HG03558 (cell line): ENCODE measurements around the gene ADAM12.
"Not testable (repeated sequence)": the region's sequence is repeated elsewhere in the genome, so short reads cannot be mapped to it uniquely, and the experiment has no call there.

Experiments used
- ATAC-seq: cut with Tn5 transposase; IDR thresholded peaks from one replicate; pipeline ENCODE4 v1.9.1; 2021; ENCODE audit warnings: moderate number of reproducible peaks; ENCODE audit not compliant: unreplicated experiment; ENCODE audit errors: extremely low read depth

The ADAM12 gene

DNA sequence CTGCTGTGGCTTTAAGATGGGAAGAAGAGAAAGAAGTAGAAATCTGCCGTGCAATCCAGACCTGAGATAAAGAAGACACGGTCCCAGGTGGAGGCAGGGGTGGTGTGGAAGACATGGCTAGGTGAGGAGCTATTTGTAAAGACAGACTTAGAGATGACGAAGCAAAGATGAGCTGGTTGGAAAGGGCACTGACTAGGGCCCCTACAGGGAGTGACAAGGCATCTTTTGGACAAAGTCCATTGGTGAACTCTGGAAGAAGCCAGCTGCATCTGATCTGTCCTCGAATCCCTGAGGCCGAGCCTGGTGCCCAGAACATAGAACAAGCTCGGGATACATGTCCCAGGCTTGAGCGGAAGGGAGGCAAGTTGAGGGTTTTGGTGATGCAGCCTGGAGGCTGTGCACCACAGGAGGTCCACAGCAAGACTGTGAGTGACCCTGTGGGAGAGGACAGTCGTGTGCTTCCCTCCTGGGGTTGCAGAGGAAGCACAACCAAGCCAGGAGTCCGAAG is 191.2 kb downstream of the ADAM12 start:
- ATAC-seq = no peak

GRCh38 chr10:126196281-126196680 is 192.0 kb downstream of the ADAM12 start:
- ATAC-seq = no peak

- ATAC-seq = no peak
These were observed 197.1 kb downstream of the ADAM12 start for GRCh38 chr10:126191192-126191591.

DNA sequence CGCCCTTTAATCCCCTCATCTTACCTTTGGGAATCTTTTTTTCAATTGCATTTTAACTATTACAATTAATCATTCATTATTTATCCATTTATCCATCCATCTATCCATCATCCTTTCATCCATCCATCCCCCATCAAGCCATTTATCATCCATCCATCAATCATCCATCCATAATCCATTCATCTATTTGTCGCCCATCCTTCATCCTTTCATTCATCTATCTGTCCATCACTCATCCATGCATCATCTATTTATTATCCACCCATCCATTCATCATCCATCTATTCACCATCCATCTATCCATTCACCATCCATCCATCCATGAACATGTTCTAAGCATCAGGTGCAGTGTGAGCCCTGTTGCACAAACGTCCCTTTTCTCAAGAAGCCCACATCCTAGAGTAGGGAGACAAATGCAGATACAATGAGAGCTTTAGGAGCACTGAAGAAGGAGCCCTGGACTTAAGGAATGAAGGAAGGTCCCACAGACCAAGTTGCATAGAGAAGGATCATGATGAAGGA is 199.5 kb downstream of the ADAM12 start:
- ATAC-seq = no peak

DNA sequence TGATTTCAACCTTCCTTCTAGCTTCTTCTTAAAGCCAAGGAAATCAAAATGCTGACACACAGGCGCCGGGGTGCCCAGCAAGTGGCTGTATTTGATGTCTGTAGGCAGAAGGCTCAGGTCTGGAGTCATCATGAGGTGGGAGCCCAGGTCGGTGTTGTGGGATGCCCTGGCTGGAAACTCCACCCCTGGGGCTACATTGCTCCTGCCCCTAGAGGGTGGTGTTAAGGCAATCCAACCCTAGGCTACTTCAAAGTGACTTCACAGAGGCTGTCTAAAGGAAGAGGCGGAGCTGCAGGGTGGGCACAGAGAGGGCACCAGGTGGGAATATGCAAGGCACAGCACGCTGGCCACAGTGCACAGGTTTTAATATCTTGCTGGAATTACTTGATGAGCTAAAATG is 200.9 kb downstream of the ADAM12 start:
- ATAC-seq = no peak

- no peak for ATAC-seq
These were observed 201.5 kb downstream of the ADAM12 start for GRCh38 chr10:126186766-126187165.

GRCh38 chr10:126185676-126186447 is 202.4 kb downstream of the ADAM12 start:
- no peak for ATAC-seq

DNA sequence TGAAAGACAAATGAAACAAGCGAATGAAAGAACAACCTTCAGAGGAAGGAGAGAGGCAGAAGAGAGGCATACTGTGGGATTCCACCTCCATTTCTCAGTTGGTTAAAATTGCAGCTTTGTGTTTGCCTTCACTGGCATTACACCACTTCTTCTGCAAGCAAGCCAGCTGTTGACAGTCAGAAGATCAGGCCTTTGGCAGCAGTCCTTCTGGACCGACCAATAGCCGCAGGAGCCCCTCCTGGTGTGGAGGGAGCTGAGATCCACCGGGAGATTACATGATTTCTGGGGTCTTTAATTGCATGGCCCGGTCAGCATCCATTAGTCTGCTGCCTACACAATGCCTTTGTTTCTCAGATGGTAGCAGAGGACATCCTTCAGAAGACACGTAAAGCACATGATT is 206.7 kb downstream of the ADAM12 start:
- ATAC-seq = no peak

- ATAC-seq = no peak
These were observed 208.6 kb downstream of the ADAM12 start for GRCh38 chr10:126179637-126180036.

- ATAC-seq = no peak
These were observed 210.8 kb downstream of the ADAM12 start for GRCh38 chr10:126177417-126178030.

DNA sequence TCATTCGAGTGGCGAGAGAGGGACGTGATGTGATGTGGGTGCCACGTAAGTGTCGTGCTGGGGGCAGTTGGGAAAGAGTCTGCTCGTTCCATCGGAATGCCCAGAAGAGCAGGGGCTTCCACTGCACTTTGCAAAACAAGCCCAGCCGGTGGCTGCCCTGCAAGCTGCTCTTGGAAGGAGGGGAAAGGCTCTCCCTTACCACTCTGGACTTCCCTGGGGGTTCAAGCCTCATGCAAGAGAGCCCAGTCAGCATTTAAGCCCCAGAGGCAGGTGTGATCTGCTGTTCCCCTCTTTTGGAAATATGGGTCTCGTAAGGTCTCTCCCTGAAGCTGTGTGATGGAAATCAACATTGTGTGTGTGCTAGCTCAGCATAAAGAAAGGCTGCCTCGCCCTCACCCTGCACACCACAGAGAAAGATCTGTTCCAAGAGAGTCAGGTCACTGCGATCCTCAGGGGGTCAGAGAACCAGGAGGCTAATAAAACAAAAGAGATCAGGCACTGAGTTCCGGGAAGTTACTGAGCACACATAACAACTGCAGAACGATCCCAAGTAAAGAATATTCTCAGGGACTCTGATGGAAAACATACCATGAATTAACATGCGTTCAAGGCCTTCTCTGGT is 212.5 kb downstream of the ADAM12 start:
- ATAC-seq = no peak

- not testable (repeated sequence) for ATAC-seq
These were observed 215.5 kb downstream of the ADAM12 start for GRCh38 chr10:126172755-126173154.

DNA sequence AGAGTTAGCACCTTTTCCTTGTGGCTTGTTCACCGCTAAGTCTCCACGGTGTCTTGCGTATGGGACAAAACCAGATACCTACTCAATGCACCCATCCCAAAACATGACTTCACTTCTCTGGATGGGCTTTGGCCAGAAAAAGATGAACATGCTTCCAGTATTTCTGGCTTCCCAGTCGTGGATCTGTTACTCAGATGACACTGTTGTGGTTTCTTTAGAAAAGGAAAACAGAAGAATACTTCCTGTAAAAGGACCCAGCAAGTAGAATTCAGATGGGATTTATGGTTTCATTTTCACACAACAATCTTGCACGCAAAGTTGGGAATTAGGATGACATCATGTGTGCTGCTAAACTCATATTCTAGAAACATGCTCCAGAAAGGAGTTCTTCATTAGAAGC is 216.7 kb downstream of the ADAM12 start:
- ATAC-seq = no peak

DNA sequence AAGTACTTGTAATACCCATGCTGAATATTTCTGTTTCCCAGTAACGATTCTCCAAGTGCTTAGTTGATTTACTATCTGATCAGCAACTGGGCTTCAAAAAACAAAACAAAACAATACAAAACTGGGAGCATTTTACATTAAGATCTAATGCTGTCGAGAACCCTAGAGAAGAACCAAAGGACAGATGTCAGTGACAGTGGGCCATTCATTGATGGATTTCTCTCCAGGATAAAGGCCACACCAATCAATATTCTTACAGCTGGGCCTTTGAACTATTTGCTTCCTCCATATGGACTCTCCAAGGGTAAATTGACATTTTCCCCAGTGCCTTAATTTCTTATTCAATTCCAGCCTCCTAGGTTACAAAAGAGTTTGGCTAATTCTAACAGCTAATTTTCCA is 217.5 kb downstream of the ADAM12 start:
- no peak for ATAC-seq

DNA sequence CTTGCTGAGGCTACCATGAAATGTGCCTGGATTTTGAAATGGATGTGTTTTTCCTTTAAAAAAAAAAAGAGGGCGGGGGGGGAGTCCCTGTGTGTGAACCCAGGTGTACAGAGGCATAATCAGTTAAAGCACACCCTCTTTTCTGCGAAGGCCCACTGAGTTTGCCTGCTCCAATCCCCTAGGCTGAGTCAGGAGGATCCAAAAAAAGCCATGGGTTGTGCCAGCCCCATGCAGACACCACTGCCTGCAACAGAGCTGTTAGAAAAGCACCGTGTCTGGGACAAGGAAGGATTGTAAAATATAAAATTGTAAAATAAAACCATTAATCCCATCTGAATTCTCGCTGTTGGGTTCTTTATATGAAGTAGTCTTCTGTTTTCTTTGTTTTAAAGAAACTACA is 217.9 kb downstream of the ADAM12 start:
- no peak for ATAC-seq

- no peak for ATAC-seq
These were observed 218.4 kb downstream of the ADAM12 start for GRCh38 chr10:126169899-126170298.

DNA sequence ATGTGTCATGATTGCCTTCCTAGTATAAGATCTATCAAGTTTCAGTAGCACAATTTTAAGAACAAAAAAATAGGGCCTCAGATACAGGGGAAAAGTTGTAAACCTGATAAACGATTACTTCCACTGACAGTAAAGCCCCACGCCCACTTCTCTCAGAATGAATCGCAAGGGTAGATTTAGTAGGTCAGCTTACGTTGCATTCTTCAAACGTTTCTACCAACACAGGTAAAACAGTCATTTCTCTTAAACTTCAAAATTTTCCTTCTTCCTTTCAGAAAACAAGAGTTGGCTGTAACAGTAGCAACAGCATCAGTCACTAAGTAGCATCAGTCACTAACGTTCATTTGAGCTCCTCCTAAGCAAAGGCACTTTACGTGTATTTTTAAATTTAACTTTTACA is 221.5 kb downstream of the ADAM12 start:
- no peak for ATAC-seq

GRCh38 chr10:126165874-126166273 is 222.4 kb downstream of the ADAM12 start:
- ATAC-seq = no peak

DNA sequence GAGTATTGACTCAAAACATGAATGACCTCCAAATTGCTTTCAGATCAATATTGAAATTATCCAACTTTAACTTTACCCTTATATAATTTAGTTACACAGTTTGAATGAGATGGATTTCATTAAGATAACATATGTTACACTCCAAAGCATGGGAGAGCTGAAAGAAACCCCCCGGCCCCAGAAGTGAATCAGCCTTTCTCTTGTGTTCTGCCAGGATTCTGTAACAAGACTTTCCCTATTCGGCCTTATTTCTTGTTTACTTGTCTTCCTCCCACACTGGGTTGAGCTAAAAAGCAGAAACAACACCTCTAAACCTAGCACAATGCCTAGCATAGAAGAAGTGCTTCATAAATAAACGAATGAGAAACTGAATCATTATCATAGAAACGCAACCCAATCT is 224.8 kb downstream of the ADAM12 start:
- ATAC-seq = no peak

- ATAC-seq = no peak
These were observed 226.6 kb downstream of the ADAM12 start for GRCh38 chr10:126161691-126162090.

DNA sequence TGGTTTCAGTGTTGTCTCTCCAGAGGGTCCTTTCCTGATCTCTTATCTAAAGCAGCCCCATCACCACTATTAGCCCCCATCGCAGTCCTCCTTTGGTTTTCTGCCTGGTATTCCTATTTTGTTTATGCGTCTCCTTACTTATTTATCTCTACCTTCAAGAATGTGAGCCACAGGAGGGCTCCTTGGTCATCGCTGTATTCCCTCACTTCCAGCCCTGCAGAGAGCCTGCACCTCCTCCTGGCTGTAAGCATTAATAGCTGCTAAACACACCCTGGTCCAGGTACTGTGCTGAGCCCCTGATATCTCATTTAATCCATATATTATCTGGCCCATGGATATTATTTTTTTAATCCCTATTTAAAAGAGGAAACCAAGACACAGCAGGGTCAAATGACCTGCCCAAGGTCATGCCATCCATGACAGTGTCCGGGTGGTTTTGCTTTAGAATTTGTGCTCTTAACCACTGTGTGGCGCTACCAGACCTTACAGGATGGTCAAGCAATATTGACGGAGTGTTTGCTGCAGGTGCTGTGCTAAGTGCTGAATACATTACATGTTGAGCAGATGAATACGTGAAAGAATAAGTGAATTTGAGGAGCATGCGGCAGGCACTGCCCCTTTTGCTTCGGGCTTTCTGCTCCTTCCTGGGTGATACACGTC is 227.2 kb downstream of the ADAM12 start:
- no peak for ATAC-seq
